HPDE6-E6E7 (cell line): ENCODE measurements around the gene LHPP.

Experiments used
- DNase-seq: peaks from one replicate; pipeline ENCODE4 v3.0.0; 2011; ENCODE audit warnings: missing footprints; ENCODE audit errors: extremely low spot score

The LHPP gene

DNA sequence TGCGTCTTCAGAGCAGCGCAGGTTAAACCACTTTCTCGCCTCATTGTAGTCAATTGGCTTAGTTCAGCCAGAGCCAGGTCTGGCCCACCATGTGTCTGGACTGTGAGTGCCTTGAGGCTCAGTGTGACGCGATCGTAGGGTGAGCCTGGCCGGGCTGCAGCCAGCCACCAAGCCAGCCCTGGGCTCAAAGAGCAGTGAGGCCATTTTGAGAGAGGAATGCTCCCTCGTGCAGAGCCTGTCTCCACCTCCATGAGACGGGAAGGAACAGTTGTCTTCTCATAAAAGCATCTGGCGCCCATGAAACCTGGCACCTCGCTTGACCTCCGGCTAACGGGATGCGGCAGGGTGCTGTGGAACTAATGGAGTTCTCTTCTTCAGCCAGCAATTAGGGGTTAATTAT, 34.5 kb downstream of the LHPP start:
- DNase-seq, result no peak

DNA sequence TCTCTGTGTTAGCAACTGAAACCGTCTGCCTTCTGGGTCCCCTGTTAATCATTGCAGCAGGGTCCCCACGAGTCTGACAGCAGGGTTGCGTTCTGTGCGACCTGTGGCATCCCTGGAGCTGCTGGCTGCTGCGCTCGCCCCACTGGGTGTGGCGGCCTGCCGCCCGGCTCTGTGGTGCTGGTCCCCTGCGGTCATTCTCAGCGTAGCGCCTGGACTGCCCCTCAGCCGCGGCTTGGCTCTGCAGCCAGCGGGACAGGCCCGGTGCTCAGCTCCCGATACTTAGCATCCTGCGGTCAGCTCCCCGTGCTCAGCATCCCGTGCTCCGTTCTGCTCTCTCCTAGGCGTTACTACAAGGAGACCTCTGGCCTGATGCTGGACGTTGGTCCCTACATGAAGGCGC, 35.0 kb downstream of the LHPP start:
- no peak for DNase-seq

DNA sequence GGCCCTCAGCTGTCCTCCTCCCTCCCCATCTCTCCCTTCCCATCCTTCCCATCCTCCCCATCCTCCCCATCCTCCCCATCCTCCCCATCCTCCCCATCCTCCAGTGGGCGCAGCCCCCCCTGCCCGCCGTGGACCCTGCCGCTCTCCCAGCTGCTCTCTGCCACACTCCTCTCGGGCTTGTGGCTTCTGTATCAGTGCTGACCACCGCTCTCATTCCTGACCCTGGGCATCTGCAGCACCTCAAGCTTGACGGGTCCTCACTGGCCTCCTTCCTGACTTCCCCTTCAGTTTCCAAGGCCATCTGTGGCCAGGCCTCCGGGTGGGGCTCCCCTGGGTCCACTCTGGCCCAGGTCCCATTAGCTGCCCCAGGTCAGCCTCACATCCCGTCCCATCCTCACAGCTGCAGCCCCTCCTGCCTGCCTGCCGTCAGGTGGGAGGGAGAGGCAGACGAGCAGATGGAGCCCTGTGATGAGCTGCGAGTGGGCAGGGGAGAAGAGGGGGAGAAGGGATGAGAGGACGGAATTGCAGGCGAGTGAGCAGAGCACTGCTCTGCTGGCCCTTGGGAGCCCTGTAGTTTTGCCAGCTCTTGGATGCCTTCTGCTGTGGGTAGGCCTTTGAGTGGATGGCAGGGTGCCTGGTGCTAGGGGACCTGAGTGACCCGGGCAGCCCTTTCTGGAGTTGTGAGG, 35.7 kb downstream of the LHPP start:
- no peak for DNase-seq

DNA sequence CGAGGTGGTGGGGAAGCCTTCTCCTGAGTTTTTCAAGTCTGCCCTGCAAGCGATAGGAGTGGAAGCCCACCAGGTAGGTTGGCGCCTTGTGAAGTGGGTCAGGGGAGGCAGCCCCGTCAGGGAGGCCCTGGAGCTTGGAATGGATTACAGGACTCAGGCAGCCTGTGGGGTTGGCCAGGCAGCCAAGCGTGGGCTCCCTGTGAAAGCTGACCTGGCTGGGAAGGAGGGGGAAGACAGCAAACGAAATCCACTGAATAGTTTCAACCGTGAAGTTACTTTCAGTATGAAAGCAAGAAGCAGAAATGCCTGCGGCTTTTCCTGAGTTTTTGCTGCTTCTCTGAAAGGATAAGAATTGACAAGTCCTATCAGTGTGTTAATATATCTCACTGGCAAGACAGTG, 36.4 kb downstream of the LHPP start:
- DNase-seq, result no peak

DNA sequence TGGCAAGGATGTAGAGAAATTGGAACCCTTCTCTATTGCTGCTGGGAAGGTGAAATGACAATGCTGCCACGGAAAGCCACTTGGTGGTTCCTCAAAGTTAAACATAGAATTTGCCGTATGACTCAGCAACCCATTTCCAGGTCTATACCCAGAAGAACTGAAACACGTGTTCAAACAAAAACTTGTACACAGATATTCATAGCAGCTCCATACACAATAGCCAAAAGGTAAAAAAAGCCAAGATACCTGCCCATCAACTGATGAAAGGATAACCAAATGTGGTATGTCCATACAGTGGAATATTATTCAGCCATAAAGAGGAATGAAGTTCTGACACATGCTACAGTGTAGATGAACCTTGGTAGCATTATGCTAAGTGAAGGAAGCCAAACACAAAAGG, 39.1 kb downstream of the LHPP start:
- no peak for DNase-seq

DNA sequence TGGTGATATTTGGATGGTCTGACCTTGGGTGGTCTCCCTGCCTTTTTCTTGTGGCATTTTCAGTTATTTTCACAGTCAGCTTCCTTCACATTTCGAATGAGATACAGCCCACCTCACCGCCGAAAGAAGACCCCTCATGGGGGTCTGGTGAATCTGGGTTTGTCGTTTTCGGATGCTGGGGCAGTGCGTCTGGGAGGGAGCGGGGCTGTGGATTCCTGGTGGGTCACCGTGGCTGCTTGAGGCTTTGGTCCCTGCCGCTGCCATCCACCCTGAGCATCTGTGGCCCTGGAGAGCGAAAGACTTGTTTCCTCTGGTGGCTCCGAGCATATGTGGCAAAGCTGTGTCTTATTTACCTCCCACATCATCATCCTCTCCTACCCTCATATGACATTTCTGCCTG, 43.1 kb downstream of the LHPP start:
- DNase-seq, result no peak

DNA sequence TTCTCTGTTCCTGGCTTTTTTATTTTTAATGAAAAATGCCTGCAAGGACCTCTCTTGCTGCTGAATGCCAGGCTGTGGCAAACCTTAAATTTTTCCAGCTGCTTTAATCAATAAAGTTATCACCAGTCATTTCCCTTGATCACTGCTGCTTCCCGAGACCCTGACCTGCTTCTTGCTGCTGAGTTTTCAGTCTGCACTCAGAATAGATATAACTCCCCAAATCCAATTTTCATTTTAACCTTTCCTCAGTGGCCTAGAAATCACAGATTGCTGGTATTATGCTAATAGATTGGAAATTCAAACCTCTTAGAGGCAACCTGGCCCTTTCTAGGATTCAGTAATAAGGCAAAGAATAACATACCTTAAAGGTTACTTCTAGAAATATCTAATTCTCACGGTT, 43.7 kb downstream of the LHPP start:
- no peak for DNase-seq

DNA sequence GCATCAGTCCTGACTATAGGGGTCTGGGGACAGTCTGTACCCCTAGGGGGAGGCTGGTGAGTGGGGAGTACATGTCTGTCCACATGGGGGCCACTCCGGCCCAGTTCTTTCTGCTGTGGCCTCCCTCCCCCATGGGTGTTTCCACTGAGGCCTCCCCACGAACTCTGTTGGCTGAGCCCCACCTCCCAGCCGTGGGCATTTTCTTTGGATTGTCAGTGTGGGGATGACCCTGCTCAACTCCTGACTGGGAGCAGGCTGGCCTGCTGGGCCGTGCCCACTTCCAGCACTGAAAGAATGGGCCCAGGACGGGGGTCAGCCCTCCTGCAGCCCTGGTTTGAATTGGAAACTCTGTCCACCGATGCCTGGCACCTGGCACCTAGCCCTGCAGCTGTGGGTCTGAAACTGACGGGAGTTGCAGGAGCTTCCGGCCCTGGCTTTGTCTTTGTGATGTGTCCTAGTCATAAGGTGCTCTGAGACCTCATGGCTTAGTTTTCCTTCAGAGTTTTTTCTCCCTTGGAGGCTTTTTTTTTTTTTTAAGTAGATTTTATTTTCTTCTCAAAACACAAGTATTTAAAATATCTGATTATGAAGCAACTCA, 46.5 kb downstream of the LHPP start:
- DNase-seq, result no peak

DNA sequence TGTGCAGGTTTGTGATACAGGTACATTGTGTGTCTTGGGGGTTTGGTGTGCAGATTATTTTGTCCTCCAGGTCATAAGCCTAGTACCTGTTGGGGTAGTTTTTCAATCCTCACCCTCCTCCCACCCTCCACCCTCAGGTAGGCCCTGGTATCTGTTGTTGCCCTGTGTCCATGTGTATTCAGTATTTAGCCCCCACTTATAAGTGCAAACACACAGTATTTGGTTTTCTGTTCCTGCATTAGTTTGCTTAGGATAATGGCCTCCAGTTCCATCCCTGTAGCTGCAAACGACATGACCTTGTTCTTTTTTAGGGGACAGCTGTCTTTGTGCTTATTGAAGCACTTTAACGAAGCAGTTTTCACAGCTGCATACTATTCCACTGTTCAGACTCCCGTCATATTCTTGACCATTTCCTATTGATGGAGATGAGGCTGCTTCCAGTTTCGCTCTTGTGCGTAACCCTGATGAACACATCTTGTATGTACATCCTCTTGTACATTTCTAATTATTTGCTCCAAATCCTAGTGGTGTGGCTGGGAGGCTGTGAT, 47.4 kb downstream of the LHPP start:
- DNase-seq, result no peak

DNA sequence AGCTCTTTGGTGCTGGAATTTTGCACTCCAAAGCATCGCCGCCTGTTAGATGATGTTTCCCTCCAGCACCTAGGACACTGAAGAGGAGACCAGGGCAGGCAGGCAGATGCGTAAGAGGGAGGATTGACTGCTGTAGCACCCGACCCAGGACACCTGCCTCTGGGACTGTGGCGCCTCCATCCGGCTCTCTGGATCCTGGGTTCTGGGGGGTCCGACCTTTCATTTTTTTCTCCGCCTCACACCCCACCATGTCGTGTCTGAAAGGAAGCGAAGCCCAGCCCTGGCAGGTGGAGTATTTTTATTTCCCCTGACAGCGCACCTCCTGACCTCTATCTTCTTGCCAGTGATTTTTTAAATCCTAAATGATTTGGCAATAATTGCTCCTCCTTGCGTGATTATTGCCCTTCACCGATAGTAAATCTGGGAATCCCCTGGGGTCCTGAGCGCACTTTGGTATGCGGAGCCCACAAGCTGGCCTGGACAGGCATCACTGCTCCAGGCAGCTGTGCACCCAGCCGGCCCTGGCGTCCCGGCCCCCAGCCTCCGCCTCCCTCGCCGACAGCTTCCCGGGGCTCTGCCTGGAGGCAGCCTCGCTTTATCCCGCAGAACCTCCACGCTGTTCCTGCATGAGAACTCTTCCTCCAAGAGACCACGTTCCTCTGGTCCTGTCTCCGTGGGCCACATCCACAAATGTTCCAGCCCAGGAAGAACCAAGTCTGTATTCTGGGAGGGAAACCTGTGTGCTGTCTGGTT, 48.4 kb downstream of the LHPP start:
- no peak for DNase-seq

DNA sequence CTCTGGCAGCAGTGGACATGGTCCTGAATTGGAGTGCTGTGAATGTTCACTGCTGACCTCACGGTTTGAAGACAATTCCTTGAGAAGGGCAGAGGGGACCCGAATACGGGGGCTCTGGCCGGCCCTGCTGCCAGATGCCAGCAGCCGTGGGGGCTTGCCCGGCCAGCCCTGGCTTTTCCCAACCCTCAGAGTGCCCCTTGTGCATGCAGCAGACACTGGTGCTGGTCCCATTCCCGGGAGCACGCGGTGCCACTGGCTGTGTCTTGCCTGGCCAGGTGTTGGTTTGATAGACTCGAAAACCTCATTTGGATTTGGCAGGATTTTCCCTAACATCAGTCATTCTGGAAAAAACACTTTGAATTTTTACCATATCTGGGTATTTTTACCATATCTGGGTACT, 49.1 kb downstream of the LHPP start:
- DNase-seq, result no peak

DNA sequence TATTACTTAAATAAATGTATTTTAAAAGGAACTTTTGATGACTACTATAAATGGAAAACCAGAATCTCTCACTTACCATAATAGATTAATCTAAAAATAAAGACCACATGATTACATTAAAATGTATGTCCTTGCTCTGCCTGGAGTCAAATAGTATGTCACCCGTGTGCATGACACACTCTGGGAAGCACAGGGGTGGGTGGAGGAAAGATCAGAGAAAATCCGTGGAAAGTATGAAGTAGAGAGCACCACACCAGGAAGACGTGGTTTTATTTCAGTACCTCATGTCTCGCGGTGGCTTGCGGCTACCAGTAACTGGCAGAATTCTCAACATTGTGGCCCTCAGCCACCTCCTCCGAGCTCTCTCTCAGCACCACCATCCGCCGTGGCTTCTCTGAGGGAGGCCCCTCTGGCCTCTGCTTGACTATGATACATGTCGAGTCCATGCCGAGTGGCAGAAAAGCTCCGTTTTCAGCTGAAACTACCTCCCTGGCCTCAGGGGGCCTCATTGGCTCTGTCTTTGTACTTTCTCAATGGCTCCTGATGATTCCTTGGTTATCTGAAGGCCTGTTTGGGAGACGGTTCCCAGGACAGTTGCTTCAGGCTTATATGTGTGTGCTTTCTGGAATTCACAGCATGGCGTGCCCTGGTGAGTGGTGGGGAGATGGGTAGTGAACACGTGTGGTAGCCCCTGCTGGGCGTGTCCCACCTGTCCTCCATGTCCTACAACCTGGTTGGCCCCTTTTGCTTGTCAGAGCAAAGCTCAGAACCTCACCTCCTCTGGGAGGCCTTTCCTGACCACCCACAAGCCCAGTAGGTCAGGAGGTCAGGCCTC, 49.8 kb downstream of the LHPP start:
- DNase-seq, result no peak

DNA sequence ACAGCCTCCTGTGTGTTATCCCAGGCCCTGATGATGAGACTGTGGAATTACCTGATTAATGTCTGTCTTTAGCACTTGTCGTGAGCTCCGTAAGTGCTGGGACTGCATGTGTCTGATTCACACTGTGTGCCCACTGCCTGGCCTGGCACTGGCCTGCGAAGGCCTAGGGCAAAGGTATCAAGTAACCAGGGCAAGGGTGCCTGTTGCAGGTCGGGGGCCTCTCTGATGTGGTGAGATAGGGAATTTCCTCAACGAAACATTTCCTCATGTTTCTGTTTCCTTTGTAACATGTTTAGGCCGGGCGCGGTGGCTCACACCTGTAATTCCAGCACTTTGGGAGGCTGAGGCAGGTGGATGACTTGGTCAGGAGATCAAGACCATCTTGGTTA, 50.4 kb downstream of the LHPP start:
- no peak for DNase-seq

DNA sequence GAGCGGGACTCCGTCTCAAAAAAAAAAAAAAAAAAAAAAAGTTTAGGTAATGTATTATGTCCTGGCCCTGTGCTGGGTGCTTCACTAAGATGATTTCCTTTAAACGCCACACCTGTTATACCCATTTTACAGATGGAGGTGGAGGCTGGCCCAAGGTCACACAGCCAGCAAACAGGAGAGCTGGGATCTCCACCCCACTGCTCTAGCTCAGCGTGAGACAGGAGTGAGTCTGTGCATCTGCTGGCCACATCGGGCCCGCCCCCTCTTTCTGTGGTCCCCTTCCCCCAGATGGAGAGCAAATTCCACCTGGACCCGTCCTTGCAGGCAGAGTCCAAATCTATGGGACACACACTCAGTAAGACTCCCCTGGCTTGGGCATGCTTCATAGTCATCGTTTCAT, 51.0 kb downstream of the LHPP start:
- DNase-seq, result no peak

DNA sequence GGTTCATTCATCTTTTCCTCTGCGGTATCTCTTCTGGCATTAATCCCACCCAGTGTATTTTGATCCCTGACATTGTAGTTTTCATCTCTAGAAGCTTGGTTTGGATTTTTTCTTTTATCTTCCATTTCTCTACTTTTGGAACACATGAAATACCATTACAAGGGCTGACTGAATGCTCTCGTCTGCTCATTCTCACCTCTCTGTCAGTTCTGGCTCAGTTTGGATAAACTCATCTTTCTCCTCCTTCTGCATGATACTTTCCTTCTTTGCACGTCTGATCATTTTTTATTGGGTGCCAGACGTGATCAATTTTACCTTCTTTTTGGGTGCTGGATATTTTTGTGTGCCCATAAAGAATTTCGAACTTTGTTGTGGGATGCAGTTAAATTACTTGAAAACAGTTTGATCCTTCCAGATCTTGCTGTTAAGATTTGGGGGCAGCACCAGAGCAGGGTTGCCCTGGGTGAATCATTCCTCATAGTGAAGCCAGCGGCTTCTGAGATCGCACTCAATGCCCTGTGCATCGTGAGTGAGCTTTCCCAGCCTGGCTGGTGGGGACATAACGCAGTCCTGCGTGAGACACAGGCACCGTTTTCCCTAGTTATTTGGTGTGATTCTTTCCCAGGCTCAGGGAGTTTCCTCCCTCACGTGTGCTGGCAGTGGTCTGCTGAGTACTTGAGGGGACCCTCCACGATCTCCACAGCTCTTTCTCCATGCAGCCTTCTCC, 53.8 kb downstream of the LHPP start:
- DNase-seq, result no peak

DNA sequence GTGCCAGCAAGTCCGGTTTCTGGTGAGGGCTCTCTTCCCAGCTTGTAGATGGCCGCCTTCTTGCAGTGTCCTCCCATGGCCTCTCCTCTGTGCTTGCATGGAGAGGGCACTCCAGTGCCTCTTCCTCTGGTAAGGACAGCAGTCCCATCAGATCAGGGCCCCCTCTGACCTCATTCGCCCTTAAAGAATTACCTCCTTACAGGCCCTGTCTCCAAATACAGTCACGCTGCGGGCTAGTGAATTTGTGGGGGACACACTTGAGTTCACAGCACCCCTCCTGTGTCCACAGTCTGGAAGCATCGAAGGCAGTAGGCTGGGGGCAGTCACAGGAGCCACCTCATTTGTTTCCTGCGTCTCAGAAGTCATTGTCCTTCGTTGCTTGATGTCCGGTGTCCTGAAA, 54.6 kb downstream of the LHPP start:
- no peak for DNase-seq

DNA sequence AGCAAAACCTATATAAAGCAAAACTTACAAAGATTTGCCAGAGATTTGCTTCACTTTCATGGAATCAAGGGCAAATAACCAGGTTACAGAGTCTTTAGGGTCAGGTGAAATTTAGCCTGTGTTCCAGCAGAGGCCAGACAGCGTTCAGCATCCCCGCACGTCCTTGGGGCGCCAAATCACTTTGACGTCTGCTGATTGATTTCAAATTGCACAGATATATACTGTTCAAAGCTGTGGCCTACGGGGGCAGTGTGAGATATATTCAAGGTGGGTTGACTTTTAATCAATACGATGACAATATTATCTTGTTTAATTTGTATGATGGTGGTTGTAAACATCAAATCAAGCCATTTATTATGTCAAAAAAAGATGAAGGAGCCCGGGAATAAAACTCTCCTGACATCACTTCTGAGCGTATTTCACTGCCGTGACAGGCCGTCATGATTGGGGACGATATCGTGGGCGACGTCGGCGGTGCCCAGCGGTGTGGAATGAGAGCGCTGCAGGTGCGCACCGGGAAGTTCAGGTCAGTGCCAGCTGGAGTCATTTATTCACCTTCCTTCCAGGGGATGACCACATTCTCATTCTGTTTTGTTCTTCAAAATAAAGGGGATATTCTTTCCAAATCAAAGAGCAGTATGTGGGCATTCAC, 55.2 kb downstream of the LHPP start:
- no peak for DNase-seq

DNA sequence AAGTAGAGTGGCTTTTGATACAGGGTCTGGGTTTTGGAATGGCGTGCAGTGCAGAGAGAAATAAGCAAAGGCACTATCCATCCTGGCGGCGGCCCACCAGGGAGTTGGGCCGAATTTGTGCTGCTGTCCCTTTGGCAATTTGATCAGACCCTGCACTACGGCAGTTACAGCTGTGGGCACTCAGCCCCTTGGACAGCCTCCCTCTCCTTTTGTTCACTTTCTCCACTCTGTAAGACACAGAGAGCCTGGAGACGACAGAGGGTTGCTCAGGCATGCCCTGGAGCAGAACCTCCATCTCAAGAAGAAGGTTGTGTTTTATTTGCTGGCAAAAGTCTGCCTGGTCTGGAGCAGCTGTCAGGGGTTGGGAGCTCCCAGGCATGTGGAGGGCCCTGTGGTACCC, 55.8 kb downstream of the LHPP start:
- DNase-seq, result no peak

DNA sequence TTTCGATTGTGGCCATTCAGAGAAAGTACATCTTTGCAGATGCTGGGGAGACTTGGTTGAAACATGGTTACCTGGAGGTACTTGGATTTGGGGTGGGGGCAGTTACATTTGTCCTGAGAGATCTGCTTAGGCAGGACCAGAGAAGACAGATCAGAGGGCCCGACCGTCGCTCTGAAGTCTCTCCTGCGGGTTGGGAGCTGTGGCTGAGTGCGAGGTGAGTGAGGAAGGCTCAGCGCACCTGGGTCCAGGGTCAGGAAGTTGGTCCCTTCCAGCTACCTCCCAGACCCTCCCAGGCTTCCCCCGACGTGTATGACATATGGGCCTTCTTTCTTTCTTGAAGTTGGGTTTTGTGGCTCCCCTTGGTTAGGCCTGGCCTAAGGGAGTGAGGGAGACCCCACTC, 56.3 kb downstream of the LHPP start:
- no peak for DNase-seq

DNA sequence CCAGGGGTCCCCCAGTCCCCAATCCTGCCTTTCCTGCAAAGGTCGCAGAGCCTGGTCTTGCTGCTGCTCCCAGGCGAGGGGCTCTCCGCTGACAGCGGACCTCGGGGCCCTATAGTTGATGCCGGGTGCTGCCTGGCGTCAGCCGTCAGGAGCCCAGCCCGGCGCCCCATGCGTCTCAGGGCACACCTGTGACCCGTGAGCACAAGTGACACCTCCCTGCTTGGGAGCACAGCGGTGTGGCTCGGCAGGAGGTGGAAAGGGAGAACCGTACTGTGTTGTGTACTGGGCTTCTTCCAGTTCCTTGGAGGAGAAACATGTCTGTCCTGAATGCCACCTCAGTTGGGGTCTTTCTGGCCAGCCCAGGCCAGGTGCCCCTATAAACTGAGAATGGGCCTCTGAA, 56.7 kb downstream of the LHPP start:
- DNase-seq, result no peak
